ENCODE measurements around the gene EXOC3L1. TPM values are rescaled to one million over a fixed set of nuclear protein-coding genes. Genes with fewer than 3 reads are reported as not detected.

EXOC3L1 gene
- total and polyA plus RNA-seq, 2 of the 13 experiments (the other 11 are each of a cell fraction or from before 2014, with no cell fraction given): 0.12 TPM; not detected in 1

DNA sequence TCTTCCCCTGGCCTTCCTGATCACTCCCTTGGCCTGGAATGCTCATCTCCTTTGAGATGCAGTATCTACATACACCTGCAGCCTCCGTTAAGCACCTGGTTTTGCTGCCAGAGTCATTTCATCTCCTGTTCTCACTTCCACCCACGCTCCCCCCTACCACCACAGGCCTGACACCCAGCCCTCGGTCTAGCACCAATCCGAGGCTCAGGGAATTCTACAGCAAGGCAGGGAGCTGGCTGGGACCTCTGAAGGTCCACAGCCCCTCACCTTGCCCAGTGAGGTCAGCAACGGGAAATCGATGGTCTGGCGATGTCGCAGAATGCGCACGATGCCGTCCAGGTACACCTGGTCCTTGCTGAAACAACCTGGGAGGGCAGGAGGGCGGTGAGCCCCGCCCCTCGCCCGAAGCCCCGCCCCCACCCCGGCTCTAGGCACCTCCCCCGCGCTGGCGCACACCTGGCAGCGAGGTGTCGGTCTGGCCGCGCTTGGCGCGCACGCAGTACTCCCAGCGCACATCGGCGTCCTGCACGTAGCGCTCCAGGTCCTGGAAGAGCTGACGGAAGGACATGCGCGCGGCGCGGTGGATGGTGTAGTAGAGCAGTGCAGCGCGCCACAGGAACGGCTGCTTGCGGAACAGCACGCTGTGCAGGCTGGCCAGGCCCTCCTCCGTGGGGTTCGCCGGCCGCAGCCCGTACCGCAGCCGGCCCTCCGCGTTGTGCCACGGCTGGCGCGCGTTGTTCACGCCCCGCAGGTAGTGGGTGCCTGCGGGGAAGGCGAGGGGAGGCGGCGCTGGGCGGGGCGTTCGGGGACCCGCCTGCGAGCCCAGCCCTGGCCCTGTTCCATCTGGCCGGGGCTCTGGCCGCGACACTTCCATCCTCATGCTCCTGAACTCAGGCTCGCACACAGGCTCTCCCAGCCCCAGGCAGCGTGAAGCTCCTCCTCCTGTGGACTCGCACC, 11.9 kb downstream of the EXOC3L1 start (continued):
- TF ChIP-seq, protein P1, sequence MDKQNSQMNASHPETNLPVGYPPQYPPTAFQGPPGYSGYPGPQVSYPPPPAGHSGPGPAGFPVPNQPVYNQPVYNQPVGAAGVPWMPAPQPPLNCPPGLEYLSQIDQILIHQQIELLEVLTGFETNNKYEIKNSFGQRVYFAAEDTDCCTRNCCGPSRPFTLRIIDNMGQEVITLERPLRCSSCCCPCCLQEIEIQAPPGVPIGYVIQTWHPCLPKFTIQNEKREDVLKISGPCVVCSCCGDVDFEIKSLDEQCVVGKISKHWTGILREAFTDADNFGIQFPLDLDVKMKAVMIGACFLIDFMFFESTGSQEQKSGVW (CRISPR knock-in tag; IDR thresholded peaks at IDR 0.05; ENCODE audit: borderline replicate concordance): no peak
- TF ChIP-seq, protein P2, sequence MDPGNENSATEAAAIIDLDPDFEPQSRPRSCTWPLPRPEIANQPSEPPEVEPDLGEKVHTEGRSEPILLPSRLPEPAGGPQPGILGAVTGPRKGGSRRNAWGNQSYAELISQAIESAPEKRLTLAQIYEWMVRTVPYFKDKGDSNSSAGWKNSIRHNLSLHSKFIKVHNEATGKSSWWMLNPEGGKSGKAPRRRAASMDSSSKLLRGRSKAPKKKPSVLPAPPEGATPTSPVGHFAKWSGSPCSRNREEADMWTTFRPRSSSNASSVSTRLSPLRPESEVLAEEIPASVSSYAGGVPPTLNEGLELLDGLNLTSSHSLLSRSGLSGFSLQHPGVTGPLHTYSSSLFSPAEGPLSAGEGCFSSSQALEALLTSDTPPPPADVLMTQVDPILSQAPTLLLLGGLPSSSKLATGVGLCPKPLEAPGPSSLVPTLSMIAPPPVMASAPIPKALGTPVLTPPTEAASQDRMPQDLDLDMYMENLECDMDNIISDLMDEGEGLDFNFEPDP (CRISPR knock-in tag; conservative IDR thresholded peaks at IDR 0.05): no peak
- TF ChIP-seq TIGD3 (CRISPR knock-in tag; IDR thresholded peaks at IDR 0.05; ENCODE audit: borderline replicate concordance) (no peak), RBM22 (optimal IDR thresholded peaks at IDR 0.05; ENCODE audit: low read length) (no peak), ZNF136 (CRISPR knock-in tag; IDR thresholded peaks at IDR 0.05; ENCODE audit: low read depth) (no peak; the same call in 1 of the 2 replicates), SIX1 (CRISPR knock-in tag; IDR thresholded peaks at IDR 0.05; ENCODE audit: borderline replicate concordance) (no peak), ZKSCAN1 (IDR thresholded peaks at IDR 0.05; ENCODE audit: low read length) (no peak), RFX5 (IDR thresholded peaks at IDR 0.05; ENCODE audit: low read depth, low read length) (no peak), ZNF850 (CRISPR knock-in tag; conservative IDR thresholded peaks at IDR 0.05) (no peak), ZNF567 (CRISPR knock-in tag; IDR thresholded peaks at IDR 0.05; ENCODE audit: borderline replicate concordance) (peak; percentile 42; the same call in 1 of the 2 replicates), RAD51 (IDR thresholded peaks at IDR 0.05; ENCODE audit: borderline replicate concordance) (no peak), SPEN (CRISPR knock-in tag; IDR thresholded peaks at IDR 0.05; ENCODE audit: low read depth) (peak; percentile 83; the same call in 1 of the 2 replicates), ZNF607 (CRISPR knock-in tag; IDR thresholded peaks at IDR 0.05; ENCODE audit: borderline replicate concordance) (peak; percentile 59; the same call in 1 of the 2 replicates), PHB2 (IDR thresholded peaks at IDR 0.05; ENCODE audit: partially characterized antibody) (no peak), ZNF580 (CRISPR knock-in tag; IDR thresholded peaks at IDR 0.05; ENCODE audit: borderline replicate concordance, low read depth) (peak; percentile 44; the same call in 1 of the 2 replicates), ZBTB7B (CRISPR knock-in tag; IDR thresholded peaks at IDR 0.05) (no peak), ZNF143 (CRISPR knock-in tag; IDR thresholded peaks at IDR 0.05) (peak; percentile 65), ZNF720 (CRISPR knock-in tag; IDR thresholded peaks at IDR 0.05) (no peak), MATR3 (CRISPR knock-in tag; IDR thresholded peaks at IDR 0.05) (no peak)
- TF ChIP-seq, protein P3, sequence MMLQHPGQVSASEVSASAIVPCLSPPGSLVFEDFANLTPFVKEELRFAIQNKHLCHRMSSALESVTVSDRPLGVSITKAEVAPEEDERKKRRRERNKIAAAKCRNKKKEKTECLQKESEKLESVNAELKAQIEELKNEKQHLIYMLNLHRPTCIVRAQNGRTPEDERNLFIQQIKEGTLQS (CRISPR knock-in tag; IDR thresholded peaks at IDR 0.05): no peak
- TF ChIP-seq, protein P4, sequence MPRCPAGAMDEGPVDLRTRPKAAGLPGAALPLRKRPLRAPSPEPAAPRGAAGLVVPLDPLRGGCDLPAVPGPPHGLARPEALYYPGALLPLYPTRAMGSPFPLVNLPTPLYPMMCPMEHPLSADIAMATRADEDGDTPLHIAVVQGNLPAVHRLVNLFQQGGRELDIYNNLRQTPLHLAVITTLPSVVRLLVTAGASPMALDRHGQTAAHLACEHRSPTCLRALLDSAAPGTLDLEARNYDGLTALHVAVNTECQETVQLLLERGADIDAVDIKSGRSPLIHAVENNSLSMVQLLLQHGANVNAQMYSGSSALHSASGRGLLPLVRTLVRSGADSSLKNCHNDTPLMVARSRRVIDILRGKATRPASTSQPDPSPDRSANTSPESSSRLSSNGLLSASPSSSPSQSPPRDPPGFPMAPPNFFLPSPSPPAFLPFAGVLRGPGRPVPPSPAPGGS (CRISPR knock-in tag; IDR thresholded peaks at IDR 0.05): peak; percentile 77
- TF ChIP-seq, protein P5, sequence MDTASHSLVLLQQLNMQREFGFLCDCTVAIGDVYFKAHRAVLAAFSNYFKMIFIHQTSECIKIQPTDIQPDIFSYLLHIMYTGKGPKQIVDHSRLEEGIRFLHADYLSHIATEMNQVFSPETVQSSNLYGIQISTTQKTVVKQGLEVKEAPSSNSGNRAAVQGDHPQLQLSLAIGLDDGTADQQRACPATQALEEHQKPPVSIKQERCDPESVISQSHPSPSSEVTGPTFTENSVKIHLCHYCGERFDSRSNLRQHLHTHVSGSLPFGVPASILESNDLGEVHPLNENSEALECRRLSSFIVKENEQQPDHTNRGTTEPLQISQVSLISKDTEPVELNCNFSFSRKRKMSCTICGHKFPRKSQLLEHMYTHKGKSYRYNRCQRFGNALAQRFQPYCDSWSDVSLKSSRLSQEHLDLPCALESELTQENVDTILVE (CRISPR knock-in tag; IDR thresholded peaks at IDR 0.05): no peak

Measured in HepG2 (cell line).